GM18858 (cell line): ENCODE data around the gene MILR1.
"Not testable (repeated sequence)": the region's sequence is repeated elsewhere in the genome, so short reads cannot be mapped to it uniquely, and the experiment has no call there.

Experiments
- ATAC-seq: cut with Tn5 transposase; IDR thresholded peaks from one replicate; pipeline ENCODE4 v1.9.1; 2021; ENCODE audit not compliant: unreplicated experiment

Gene MILR1

DNA sequence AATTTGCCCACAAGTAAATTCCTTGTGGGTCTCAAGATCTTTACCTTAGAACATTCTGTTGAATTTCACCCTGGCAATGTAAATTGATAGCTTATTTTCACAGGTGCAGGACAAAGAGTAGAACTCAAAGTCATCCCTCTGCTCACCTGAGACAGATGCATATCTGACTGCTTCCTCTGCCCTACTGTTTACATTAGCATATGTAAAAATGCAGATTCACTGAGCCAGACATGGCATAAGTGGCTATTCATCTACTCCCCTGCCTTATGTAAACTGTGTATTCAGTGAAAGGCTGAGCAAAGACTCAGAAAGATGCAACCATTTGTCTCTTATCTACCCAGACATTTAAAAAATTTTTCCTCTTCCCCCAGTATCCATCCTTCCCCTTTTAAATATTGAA is 22.3 kb upstream of the MILR1 start:
- ATAC-seq = no peak

DNA sequence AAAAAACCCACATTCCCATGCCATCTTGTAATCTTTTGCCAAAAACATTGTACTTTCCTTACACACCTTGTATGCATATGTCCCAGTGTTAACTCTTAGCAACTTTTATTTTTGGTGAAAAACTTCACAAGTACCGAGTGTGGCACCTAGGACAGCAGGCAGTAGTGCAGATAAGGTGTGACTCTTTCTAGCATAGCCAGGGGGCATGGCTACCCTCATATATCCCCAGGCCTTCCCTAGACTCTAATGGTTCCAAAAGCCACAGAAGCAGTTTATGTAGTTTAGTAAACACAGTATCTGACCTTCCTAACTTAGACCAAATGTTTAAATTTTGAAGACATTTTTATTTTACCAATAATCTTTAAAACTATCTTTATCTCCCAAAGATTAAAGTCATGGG is 20.5 kb upstream of the MILR1 start:
- ATAC-seq = no peak

DNA sequence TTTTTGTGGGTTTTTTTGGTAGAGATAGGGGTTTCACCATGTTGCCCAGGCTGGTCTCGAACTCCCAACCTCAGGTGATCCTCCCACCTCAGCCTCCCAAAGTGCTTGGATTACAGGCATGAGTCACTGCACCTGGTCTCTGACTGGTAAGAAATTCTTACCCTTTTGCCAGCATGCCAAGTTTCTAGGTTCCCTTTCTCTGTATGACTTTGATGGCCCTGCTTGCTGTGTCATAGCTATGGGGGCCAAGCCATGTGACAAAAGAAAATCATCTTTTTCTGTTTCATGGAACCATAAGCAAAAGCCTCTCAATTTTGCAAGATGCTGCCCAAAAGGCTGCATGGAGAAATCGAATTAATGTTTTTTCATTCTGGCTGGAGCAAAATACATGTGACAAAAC is 18.9 kb upstream of the MILR1 start:
- ATAC-seq = not testable (repeated sequence)

DNA sequence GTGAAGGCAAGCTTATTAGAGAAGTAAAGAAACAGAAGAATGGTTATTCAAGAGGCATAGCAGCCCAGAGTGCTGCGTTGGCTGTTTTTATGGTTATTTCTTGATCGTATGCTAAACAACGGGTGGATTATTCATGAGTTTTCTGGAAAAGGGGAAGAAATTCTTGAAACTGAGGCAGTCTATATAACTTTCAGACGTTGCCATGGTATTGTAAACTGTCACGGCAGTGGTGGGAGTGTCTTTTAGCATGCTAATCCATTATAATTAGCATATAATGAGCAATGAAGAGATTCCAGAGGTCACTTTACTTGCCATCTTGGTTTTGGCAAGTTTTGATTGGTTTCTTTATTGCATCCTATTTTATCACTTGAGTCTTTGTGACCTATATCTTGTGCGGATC is 17.4 kb upstream of the MILR1 start:
- ATAC-seq = no peak

DNA sequence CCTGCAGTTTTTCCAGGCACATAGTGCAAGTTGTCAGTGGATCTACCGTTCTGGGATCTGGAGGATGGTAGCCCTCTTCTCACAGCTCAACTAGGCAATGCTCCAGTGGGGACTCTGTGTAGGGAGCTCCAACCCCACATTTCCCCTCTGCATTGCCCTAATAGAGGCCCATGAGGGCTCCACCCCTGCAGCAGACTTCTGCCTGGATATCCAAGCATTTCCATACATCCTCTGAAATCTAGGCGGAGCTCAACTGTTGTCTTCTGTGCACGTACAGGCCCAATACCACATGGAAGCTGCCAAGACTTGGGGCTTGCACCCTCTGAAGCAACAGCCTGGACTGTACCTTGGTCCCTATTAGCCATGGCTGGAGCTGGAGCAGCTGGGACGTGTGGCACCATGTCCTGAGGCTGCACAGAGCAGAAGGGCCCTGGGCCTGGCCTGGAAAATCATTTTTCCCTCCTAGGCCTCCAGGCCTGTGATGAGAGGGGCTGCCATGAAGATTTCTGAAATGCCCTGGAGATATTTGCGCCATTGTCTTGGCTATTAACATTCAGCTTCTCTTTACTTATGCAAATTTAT is 10.9 kb upstream of the MILR1 start:
- no peak for ATAC-seq

DNA sequence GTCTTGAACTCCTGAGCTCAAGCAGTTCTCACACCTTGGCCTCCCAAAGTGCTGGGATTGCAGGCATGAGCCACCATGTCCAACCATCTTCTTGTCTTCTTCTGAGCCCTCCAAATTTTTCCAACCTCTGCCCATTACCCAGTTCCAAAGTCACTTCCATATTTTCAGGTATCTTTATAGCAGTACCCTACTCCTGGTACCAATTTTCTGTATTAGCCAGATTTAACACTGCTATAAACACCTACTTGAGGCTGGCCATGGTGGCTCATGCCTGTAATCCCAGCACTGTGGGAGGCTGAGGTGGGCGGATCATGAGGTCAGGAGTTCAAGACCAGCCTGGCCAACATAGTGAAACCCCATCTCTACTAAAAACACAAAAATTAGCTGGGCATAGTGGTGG is 9.4 kb upstream of the MILR1 start:
- ATAC-seq = not testable (repeated sequence)

DNA sequence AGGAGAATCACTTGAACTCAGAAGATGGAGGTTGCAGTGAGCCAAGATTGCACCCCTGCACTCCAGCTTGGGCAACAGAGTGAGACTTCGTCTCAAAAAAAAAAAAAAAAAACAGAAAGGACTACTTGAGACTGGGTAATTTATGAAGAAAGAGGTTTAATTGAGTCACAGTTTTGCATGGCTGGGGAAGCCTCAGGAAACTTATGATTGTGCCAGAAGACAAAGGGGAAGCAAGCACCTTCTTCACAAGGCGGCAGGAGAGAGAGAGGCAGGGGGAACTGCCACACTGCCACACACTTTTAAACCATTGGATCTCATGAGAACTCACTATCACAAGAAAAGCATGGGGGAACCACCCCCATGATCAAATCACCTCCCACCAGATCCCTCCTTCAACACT is 9.0 kb upstream of the MILR1 start:
- ATAC-seq = no peak

DNA sequence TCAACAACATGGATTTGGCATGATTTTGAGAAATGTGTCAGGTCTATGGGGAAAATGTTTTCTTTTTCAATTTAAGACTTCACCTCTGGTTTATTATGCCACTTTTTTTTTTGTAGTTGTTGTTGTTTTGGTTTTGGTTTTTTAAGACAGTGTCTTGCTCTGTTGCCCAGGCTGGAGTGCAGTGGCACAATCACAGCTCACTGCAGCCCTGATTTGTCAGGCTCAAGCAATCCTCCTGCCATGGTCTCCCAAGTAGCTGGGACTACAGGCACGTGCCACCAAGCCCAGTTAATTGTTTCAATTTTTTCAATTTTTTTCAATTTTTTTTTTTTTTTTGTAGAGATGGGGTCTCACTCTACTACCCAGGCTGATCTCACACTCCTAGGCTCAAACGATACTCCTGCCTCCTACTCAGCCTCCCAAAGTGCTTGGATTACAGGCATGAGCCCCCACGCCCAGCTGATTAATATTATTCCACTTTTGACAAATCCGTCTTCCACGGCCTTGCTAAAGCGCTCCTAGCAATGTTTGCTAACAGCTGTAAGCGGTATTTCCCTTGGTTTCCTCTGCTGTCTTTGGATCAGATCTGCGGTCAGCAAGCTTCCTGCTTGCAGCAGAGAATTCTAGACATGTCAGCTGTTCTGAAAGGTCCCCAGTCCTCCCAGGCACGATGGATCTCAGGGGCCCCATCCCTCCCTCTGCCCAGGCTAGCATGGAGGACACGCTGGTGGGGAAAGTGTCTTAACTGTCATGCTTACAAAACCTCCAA is 7.0 kb upstream of the MILR1 start:
- ATAC-seq = no peak

DNA sequence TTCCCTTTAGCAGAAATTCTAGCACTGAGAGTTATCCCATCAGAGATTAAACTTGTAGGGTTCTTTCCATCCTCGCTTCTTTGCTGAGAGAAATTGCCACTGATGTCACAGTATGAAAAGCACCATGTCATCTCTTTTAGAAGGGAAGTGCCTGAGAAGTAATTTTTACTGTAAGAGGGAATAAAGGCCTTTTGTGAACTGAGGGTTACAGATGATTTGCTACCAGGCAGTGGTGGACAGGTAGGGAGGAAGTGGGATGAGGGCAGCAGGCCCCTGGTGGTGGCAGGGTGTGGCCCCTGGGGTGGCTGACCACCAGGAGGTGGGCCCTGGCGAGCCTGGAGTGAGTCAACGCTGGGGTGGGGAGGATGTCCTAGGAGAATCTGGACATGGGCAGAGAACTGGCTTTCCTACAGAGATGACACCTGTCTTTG is 6.4 kb upstream of the MILR1 start:
- no peak for ATAC-seq

DNA sequence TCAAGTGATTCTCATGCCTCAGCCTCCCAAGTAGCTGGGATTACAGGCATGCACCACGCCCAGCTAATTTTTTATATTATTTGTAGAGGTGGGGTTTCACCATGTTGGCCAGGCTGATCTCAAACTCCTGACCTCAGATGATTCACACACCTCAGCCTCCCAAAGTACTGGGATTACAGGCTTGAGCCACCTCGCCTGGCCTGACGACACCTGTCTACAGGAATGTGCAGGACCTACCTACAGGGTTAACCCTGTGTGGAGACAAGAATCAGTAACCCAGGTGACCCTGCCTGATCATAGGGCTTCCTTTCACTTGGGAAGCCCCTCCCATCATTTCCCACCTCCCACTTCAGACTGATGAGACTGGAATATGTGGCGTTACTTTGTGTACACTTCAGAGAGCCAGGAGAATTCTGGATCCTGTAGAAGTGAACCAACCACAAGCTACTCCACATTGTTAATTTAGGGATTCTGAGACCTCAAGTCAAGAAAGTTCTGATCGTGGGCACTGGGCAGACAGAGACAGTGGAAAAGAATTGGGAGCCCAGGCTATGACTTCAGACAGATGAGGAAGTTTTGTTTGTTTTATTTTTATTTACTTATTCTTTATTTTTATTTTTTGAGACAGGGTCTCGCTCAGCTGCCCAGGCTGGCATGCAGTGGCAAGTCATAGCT is 5.7 kb upstream of the MILR1 start:
- ATAC-seq = no peak

DNA sequence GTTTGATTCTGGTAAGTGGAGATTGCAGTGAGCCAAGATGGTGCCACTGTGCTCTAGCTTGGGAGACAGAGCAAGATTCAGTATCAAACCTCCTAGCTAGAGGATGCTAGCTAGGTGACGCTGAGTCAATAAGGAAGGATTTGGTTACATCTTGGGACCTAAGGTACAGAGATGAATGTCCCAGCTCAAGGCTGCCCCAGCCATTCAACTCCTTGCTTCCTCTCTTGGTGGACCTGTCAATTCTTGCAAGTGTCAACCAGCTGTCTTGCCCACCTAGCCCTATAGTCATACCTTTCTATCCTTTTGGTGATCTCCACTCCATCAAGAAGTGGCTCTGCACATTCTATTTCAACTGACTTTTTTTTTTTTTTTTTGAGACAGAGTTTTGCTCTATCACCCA is 1.4 kb upstream of the MILR1 start:
- no peak for ATAC-seq

DNA sequence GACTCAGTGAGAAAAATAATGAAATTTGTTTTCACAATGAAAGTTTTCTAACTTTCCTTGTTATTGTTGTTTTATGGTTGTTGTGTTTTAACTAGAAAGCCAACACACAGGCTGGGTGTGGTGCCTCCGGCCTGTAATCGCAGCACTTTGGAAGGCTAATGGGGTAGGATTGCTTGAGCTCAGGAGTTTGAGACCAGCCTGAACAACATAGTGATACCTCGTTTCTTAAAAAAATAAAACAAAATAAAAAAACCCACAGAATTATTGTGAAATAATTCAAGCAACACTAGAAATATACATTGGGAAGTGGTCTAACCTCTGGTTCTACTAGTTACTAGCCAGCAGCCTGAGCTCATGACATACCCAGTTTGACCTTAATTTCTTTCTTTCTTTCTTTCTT is 630 bp downstream of the MILR1 start:
- ATAC-seq = no peak

DNA sequence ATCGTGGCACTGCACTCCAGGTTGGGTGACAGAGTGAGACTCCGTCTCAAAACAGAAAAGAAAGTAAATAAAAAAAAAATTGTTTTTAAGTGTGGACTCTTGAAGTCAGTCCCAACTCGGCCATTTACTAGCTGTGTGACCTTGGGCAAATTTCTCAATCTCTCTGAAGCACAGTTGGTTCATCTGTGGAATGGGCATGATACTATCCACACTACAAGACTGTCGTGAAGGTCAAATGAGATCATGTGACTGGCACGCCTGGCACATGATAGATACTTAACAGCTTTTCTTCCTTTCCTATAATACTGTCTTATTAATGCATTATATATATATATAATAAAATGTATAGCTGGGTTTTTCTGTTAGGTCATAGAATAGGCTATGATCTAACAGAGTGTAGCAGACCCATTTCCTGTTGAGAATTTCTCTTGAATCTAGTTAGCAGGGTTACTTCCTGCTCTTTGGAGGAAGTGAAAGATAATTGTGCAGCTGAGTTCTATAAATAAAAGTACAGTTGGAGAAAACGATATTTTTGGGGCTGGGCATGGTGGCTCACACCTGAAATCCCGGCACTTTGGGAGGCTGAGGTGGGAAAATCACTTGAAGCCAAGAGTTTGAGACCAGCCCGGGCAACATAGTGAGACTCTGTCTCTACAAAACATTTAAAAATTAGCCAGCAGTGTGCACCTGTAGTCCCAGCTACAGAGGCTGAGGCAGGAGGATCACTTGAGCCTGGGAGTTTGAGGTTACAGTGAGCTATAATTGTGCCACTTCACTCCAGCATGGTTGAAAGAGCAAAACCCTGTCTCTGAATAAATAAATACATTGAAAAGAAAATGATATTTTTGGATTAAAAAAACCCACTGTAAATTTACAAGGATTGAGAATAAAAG is 7.3 kb downstream of the MILR1 start:
- ATAC-seq = no peak

DNA sequence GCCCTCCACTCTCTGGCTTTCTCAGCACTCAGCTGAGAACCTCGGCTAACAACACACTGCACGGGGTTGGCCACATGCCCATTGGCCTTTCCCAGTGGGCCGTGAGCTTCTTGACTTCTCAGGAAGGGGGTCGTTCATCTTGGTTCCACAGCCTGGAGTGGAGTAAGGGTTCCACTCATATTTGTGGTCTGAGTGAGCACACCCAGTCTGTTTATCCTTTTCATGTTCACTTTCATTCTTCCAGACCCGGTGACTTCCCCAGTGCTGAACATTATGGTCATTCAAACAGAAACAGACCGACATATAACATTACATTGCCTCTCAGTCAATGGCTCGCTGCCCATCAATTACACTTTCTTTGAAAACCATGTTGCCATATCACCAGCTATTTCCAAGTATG is 8.2 kb downstream of the MILR1 start:
- no peak for ATAC-seq

DNA sequence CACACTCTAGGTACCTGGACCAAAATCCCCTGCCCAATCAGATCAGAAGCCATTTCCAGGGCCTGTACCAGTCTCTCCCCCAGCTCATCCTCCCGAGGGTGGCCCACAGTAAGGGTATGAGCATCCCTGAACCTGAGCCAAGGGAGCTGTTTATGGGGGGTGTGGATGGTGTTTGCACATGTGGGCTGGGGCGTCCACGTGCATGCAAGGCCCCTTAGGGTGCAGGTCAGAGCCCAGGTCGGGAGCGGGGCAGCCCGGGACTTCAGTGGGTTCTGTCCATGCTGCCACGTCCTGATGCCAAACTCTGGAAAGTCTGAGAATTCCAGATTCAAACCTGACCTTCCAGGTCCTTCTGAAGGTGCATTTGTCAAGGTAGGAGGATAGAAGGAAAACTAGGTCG is 9.8 kb downstream of the MILR1 start:
- ATAC-seq = no peak

DNA sequence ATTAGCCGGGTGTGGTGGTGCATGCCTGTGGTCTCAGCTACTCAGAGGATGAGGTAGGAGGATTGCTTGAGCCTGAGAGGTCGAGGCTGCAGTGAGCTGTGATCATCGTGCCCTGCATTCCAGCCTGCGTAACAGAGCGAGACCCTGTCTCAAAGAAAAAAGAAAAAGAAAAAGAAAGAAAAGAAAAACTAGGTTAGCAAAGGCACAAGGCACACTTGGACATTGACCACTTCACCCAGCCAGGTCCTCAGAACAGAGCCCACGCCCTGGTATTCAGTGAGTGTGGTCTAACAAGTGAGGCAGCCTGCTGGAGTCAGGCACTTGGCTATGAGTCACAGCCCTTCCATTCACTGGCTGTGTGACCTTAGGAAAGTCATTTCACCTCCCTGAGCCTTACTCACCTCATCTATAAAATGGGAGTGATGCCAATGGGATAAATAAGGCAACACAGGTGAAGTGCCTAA is 10.4 kb downstream of the MILR1 start:
- ATAC-seq = no peak

DNA sequence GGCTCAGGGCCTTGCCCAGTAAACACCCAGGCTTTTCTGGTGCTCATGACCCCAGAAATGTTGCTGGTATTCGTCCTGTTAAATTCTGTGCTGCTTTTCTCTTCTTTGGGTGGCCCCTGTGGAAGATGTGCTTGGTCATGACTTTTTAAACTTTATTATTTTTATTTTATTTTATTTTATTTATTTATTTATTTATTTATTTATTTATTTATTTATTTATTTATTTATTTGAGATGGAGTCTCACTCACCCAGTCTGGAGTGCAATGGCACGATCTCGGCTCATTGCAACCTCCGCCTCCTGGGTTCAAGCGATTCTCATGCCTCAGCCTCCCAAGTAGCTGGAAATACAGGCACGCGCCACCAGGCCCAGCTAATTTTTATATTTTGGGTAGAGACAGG is 10.9 kb downstream of the MILR1 start:
- not testable (repeated sequence) for ATAC-seq

DNA sequence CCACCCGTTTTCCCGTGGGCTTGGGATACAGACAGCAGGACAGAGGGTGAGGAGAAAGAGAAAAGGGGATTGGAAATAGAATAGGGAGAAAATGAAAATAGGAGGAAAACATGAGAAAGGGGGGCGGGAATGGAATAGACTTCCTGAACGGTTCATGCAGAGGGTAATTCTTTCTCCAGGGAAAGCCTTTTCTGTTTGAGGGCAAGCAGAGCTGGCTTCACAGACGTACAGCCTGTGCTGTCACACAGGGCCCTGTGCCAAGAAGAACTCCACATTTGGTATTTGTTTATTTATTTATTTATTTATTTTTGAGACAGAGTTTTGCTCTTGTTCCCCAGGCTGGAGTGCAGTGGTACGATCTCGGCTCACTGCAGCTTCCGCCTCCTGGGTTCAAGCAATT is 12.0 kb downstream of the MILR1 start:
- no peak for ATAC-seq

DNA sequence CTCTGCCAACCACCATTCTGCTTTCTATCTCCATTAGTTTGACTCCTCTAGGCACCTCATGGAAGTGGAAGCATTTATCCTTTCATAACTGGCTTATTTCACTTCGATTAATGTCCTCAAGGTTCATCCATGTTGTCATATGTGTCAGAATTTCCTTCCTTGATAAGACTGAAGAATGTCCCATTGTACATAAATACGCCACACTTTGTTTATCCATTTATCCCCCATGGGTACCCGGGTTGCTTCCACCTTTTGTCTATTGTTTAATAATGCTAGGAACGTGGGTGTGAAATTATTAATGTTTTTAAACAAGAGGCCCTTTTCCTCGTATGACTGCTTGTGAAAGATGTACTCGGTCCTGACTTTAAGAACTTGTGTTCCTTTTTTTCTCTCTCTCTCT is 12.9 kb downstream of the MILR1 start:
- ATAC-seq = no peak

DNA sequence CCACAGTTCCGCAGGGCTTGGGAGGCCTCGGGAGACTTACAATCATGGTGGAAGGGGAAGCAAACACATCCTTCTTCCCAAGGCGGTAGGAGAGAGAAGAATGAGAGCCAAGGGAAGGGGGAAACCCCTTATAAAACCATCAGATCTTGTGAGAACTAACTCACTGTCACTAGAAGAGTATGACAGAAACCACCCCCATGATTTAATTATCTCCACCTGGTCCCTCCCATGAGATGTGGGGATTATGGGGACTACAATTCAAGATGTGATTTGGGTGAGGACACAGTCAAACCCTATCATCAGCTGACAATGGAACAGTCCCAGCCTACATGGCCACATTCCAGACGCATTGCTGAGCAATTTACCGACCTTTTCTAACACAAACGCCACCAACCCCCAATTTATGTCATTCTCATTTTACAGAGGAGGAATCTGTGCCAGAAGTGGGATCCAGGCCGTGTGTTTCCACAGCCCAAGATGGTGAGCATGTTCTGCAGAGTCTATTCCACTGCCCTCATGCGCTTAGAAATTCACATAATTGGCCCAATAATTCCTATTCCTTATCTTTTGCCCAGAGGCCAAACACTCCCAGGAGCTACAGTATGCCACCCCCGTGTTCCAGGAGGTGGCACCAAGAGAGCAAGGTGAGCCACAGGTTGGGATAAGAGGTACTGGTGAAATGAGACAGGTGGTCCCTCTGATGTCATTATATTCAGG is 17.3 kb downstream of the MILR1 start:
- no peak for ATAC-seq

DNA sequence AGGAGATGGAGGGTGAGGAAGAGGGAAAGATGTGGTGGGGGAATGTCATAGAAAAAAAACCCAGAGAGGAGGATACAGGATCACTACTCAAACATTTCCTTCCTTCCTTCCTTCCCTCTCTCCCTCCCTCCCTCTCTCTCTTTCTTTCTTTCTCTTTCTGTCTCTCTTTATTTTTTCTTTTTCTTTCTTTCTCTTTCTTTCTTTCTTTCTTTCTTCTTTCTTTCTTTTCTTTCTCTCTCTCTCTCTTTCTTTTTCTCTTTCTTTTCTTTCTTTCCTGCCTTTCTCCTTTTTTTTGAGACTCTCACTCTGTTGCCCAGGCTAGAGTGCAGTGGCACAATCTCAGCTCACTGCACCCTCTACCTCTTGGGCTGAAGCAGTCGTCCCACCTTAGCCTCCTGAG is 17.9 kb downstream of the MILR1 start:
- ATAC-seq = not testable (repeated sequence)
